ENCODE measurements around the gene USP35.

USP35 gene

DNA sequence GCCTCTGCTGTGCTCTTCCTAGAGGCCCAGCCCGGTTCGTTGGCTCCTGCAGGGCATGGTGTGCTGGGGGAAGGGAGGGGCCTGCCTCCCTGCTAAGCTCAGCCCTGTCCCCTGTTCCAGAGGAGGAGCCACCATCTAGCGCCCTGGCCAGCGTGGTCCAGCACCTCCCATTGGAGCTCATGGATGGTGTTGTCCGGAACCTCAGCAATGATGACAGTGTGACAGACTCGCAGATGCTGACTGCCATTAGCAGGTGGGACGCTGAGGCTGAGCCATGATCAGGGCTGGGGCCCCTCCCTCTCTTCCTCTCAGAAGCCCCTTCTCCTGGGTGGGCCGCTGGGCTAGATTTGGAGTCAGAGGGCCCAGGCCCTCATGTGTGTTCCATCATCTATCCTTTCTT, 9.1 kb downstream of the USP35 start:
- DNase-seq: no peak

GRCh38 chr11:78199015-78199652, 10.4 kb downstream of the USP35 start:
- DNase-seq: no peak

GRCh38 chr11:78199653-78200015, 10.9 kb downstream of the USP35 start:
- no peak for DNase-seq

DNA sequence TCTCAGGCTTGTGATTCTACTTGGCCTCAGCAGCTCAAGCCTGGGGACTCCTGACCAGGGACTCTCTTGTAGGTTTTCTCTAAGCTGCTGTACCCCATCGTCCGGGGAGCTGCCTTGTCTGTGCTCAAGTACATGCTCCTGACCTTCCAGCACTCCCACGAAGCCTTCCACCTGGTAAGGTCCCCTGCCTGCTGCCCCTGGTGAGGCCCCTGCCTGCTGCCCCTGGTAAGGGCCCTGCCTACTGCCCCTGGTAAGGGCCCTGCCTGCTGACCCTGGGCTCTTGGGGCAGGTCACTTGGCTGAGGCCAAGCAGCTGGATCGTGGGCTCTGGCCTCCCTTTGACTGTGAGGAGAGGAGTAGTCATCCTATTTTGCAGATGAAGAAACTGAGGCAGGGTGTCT, 11.3 kb downstream of the USP35 start:
- no peak for DNase-seq

DNA sequence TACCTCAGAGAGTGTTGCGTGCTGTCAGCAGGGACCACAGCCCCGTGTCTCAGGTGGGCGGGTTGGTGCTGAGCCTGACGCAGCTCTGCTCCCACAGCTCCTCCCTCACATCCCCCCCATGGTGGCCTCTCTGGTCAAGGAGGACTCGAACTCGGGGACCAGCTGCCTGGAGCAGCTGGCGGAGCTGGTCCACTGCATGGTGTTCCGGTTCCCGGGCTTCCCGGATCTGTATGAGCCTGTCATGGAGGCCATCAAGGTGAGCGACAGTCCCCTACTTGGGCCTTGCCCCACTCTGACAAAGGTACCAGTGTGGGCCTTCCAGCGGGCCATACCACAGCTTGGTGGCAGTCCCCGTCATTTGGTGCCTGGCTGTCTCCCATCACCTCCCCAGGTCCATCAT, 11.8 kb downstream of the USP35 start:
- no peak for DNase-seq

DNA sequence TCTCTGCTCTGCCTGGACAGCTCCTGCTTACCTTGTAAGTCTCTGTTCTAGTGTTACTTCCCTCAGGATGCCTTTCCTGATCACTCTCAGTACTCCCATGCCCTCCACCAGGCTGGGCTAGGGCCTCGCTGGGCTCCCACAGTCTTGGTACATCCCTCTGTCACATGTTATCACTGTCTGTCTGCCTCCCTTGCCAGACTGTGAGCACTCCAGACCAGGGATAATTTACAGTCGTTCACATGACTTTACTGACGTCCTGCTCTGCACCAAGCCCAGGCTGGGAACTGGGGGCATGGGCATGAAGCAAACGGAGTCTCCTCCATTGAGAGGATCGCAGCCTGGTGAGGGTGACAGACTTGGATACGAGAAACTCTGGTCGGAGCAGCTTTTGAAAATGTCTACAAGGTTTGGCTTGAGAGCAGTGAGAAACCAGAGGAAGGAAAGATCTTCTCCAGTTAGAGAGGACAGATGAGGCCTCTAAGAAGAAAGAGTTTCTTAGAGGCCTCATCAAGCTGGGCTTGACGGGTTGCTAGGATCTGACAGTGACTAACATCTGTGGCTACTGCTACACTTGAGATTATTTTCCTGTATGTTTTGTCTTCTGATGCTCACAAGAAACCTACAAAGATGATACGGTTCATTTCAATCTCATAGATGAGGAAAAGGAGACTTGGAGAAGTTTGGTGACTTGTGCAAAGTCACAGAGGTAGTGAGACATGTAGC, 12.5 kb downstream of the USP35 start:
- no peak for DNase-seq

GRCh38 chr11:78202733-78203167, 14.0 kb downstream of the USP35 start:
- no peak for DNase-seq

DNA sequence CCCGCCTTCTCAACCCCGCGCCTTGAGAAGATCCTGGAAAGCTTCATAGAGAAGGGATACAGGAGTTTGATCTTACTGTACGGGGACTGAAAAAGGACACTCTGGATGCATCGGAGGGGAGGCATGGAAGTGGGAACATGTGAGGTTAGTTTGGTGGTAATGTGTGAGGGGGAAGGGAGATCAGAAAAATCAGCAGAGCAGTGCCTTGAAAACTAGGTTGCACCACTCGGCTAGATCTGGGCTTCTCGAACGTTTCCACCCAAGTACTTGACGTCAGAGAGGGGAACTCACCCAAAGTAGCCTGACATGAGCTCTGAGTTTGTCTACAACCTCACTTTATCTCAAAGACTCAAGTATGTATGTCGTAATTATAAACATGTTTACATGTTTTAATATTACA, 14.5 kb downstream of the USP35 start:
- DNase-seq: no peak

DNA sequence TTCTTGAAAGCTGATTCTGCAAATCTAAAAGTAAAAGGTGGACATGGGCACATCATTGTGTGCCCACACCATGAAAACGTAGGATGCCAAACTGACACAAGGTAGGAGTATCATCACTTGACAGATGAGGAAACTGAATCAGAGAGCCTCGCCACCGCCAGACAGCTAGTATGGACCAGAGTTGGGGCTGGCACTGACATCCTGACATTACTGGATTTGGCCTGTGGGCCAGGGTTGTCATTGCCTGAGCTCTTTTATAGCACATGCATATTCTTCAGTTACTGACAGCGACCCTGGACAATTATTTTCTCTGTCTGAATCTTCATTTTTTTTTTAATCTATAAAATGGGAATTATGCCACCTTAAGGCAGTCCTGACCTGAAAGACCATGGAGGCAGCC, 16.5 kb downstream of the USP35 start:
- no peak for DNase-seq

GRCh38 chr11:78205691-78206090, 17.0 kb downstream of the USP35 start:
- DNase-seq: no peak

GRCh38 chr11:78207532-78208256, 19.0 kb downstream of the USP35 start:
- DNase-seq: no peak

DNA sequence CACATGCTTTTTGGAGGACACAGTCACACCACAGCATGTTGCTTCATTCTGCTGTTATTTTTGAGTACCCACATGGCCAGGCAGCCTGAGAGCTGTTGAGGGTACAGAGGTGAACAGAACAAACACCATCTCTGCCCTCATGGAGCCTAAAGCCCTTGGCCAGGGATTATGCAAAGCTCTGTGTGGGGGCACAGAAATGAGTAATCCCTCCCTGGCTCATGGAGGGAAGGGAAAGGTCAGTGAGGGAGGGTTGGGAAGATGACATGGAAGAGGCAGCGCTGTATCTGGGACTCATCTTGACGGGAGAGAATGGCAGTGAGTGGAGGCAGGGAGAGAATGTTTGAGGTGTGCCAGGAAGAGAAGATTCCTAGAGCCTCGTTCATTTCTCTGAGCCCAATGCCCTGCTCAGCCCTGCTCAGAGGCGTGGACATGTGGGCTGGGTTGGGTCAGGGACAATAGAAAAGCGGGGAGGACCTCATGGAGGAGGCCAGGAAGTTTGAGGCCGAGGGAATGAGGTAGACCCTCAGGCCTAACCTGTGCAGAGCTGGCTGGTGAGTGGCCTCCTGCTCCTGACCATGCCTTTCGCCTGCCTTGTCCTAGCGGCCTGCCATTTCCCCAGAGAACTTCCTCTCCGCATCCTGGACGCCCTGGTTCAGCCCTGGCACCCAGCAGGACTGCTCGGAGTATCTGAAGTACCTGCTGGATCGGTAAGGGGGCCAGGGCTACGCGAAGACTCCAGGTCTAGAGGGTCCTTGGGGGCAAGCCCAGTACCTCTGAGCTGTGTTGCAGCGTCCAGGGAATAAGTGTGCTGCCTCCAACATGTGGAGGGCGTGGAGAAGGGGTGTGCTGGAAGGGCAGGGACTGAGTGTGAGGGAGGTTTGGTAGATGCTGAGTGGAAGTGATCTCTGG, 19.8 kb downstream of the USP35 start:
- no peak for DNase-seq

DNA sequence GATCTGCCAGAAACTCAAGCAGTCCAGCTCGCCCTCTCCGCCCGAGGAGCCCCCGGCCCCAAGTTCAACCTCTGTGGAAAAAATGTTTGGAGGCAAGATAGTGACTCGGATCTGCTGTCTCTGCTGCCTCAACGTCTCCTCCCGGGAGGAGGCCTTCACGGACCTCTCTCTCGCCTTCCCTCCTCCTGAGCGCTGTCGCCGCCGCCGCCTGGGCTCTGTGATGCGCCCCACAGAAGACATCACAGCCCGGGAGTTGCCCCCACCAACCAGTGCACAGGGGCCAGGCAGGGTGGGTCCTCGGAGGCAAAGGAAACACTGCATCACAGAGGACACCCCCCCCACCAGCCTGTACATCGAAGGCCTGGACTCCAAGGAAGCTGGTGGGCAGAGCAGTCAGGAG, 20.8 kb downstream of the USP35 start:
- DNase-seq: no peak

- no peak for DNase-seq
Measured at GRCh38 chr11:78210000-78210608, 21.4 kb downstream of the USP35 start.

DNA sequence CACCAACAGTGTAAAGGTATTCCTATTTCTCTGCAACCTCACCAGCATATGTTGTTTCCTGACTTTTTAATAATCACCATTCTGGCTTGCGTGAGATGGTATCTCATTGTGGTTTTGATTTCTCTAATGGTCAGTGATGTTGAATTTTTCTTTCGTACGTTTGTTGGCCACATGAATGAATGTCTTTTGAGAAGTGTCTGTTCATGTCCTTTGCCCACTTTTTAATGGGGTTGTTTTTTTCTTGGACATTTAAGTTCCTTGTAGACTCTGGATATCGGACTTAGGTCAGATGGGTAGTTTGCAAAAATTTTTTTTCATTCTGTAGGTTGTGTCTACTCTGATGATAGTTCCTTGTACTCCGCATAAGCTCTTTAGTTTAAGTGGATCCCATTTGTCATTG, 22.8 kb downstream of the USP35 start:
- DNase-seq: no peak

GRCh38 chr11:78212586-78213371, 24.1 kb downstream of the USP35 start:
- peak; percentile 48 for DNase-seq

GRCh38 chr11:78213526-78214330, 25.0 kb downstream of the USP35 start:
- DNase-seq: no peak

DNA sequence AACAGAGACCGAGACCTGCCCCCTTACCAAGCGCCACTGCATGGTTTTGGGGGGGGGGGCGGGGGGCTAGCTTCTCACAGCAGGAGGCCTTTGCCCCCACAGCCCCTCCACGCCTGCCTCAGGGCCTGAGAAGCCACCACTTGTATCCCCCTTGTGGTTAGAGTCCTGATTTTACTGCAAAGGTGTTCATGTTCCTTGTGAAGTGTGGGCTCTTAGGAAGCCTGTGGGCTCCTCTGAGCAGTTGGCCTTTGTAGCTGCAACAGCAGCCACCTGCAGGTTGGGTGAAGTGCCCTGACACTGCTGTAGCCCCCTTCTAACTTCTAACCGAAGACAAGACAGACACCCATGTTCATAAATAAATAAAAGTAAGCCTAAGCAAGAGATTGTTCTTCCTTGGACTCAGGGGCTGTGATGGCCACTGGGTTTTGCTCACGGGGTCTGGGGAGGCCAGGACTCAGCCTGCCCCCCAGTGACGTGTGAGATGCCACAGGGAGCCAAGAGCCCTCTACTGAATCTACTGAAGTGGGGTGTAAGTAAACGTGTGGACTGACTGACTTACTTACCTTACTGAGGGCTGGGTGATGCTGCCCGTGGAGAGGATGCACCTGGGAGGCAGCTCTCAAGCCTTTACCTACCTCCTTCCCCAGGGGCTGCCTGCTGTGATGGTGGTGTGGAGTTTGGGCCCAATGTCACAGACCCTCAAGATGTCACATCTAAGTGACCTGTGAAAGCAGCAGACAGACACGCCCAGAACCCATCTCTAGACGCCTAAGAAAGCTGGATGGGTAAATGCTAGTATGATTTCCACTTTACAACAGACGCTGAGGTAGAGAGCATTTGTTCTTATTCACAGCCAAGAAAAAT, 25.8 kb downstream of the USP35 start:
- DNase-seq: no peak

DNA sequence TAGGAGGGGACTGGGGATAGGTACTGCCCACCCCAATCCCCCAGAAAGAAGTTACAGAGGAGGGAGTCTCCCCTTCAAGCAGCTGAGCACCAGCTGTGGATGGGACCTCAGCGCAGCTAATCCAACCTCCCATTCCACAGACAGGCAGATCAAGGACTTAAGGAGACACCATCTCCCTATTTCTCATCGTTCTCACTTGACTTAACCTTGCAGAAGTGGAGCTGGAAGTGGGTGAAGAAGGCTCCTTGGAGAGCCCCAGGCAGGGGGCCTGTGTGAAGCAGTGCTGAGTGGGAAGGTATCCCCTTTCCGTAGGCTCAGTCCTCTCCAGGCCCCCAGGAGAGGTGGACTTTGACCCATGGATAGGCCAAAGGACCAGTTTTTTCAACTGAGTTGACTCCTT, 27.3 kb downstream of the USP35 start:
- DNase-seq: no peak
